Lower leg skin (tissue), 4 donors: ENCODE data around the gene CAGE1. TPM values are rescaled to one million over a fixed set of nuclear protein-coding genes. Genes with fewer than 3 reads are reported as not detected.

ENCODE experiments used
- DNase-seq, 2 donors: peaks; one replicate each; pipeline ENCODE4 v3.0.0-alpha.2; 2019; ENCODE audit warnings: low spot score in 2 of 2
- H3K4me3 ChIP-seq: fragments of 200-600 bp; sonication (generic); 2 replicates; pipeline ENCODE4 v1.5.1; 2017; ENCODE audit warnings: mild to moderate bottlenecking, low read depth; ENCODE audit not compliant: poor library complexity, severe bottlenecking
- CTCF ChIP-seq, 3 donors: fragments of 450-650 bp; IDR thresholded peaks; one replicate each; pipeline ENCODE4 v1.5.1; 2016; ENCODE audit warnings: antibody characterized with exemption in 3 of 3, mild to moderate bottlenecking in 3 of 3, moderate library complexity in 2 of 3
- POLR2A ChIP-seq, 2 donors: fragments of 450-650 bp; IDR thresholded peaks; one replicate each; pipeline ENCODE4 v1.6.1; 2016 to 2017; ENCODE audit warnings: antibody characterized with exemption in 2 of 2, mild to moderate bottlenecking in 1 of 2, moderate library complexity in 1 of 2
- WGBS, 2 donors: methylation state at CpG; one replicate each; pipeline ENCODE4 v1.1.5; 2018; 5-methylcytosine and 5-hydroxymethylcytosine counted together
- intact Hi-C: fragments of 100-400 bp; cut with DNase I; formaldehyde crosslinking; loops from one replicate; pipeline ENCODE4 v1.15.0; 2023; ENCODE audit warnings: low total_unique reads
- total RNA-seq, 4 donors: library from RNA; depleted of rRNA; stranded (reverse); fragments of >200 nt; gene quantifications; one replicate each; pipeline ENCODE4 v1.1.0, GENCODE V29; 2016

CAGE1 gene
- total RNA-seq, 4 donors from 2014 or later = not detected

- 71 to 72% methylated on average over 16 of the region's 16 CpGs for WGBS, 2 donors
- TF ChIP-seq POLR2A (IDR thresholded peaks at IDR 0.05) (no peak), CTCF (IDR thresholded peaks at IDR 0.05) (no peak)
- peak in 1 of 2 donors; percentile 76 for DNase-seq
- intact Hi-C loops = no loop called here
- H3K4me3 ChIP-seq = no peak overlapping the region
Measured at GRCh38 chr6:7432391-7433120, 43.0 kb upstream of the CAGE1 start.

GRCh38 chr6:7431674-7432390 lies 42.3 kb upstream of the CAGE1 start:
- no peak for DNase-seq
- 73 to 78% methylated on average over 24 of the region's 24 CpGs for WGBS, 2 donors
- intact Hi-C loops = no loop called here
- no peak overlapping the region for H3K4me3 ChIP-seq
- TF ChIP-seq POLR2A (IDR thresholded peaks at IDR 0.05) = no peak

- no peak for DNase-seq
- TF ChIP-seq POLR2A (IDR thresholded peaks at IDR 0.05) (no peak), CTCF (IDR thresholded peaks at IDR 0.05) (no peak)
- intact Hi-C loops = no loop called here
- 76 to 84% methylated on average over 8 of the region's 8 CpGs for WGBS, 2 donors
- no peak overlapping the region for H3K4me3 ChIP-seq
Measured at GRCh38 chr6:7431313-7431673, 41.8 kb upstream of the CAGE1 start.

GRCh38 chr6:7426447-7427169 lies 37.1 kb upstream of the CAGE1 start:
- DNase-seq = no peak
- TF ChIP-seq POLR2A (IDR thresholded peaks at IDR 0.05) = no peak
- TF ChIP-seq CTCF (IDR thresholded peaks at IDR 0.05) = no peak
- no peak overlapping the region for H3K4me3 ChIP-seq
- intact Hi-C loops = no loop called here
- 81 to 87% methylated on average over 16 of the region's 16 CpGs for WGBS, 2 donors

- intact Hi-C loops = no loop called here
- WGBS, 2 donors = 95 to 97% methylated on average over 39 of the region's 39 CpGs
- H3K4me3 ChIP-seq = no peak overlapping the region
- no peak for DNase-seq
- TF ChIP-seq POLR2A (IDR thresholded peaks at IDR 0.05) (no peak), CTCF (IDR thresholded peaks at IDR 0.05) (no peak)
Measured at GRCh38 chr6:7425808-7426190, 36.3 kb upstream of the CAGE1 start.
